Ishikawa (cell line): ENCODE results near the gene SYNE3.

Experiments used
- CEBPB ChIP-seq: IDR thresholded peaks from 2 replicates; pipeline ENCODE4 v1.6.1; 2012
- CREB1 ChIP-seq: IDR thresholded peaks from 2 replicates; pipeline ENCODE4 v1.6.1; 2012; ENCODE audit warnings: low read depth
- EGR1 ChIP-seq: IDR thresholded peaks from 2 replicates; pipeline ENCODE4 v1.6.1; 2012
- EP300 ChIP-seq: IDR thresholded peaks from 2 replicates; pipeline ENCODE4 v1.6.1; 2012; ENCODE audit warnings: borderline replicate concordance
- FOXM1 ChIP-seq: IDR thresholded peaks from 2 replicates; pipeline ENCODE4 v1.6.1; 2012; ENCODE audit warnings: low read depth, borderline replicate concordance
- NFIC ChIP-seq: IDR thresholded peaks from 2 replicates; pipeline ENCODE4 v1.6.1; 2012
- RAD21 ChIP-seq: IDR thresholded peaks from 2 replicates; pipeline ENCODE4 v1.6.1; 2012; ENCODE audit warnings: low read depth
- TAF1 ChIP-seq: IDR thresholded peaks from 2 replicates; pipeline ENCODE4 v1.6.1; 2012; ENCODE audit warnings: low read depth, mild to moderate bottlenecking
- TCF12 ChIP-seq: IDR thresholded peaks from 2 replicates; pipeline ENCODE4 v1.6.1; 2012; ENCODE audit warnings: low read depth
- TEAD4 ChIP-seq: IDR thresholded peaks from 2 replicates; pipeline ENCODE4 v1.6.1; 2012
- YY1 ChIP-seq: IDR thresholded peaks from 2 replicates; pipeline ENCODE4 v1.6.1; 2012; ENCODE audit warnings: low read depth
- ZBTB7A ChIP-seq: IDR thresholded peaks from 2 replicates; pipeline ENCODE4 v1.6.1; 2012; ENCODE audit warnings: low read depth
- TF ChIP-seq, protein P1 (sequence below): IDR thresholded peaks from 2 replicates; pipeline ENCODE4 v1.6.1; 2012
- TF ChIP-seq, protein P2 (sequence below): IDR thresholded peaks from 2 replicates; pipeline ENCODE4 v1.6.1; 2012
- TF ChIP-seq, protein P3 (sequence below): IDR thresholded peaks from 2 replicates; pipeline ENCODE4 v1.6.1; 2012; ENCODE audit warnings: low read depth, mild to moderate bottlenecking

Gene SYNE3

DNA sequence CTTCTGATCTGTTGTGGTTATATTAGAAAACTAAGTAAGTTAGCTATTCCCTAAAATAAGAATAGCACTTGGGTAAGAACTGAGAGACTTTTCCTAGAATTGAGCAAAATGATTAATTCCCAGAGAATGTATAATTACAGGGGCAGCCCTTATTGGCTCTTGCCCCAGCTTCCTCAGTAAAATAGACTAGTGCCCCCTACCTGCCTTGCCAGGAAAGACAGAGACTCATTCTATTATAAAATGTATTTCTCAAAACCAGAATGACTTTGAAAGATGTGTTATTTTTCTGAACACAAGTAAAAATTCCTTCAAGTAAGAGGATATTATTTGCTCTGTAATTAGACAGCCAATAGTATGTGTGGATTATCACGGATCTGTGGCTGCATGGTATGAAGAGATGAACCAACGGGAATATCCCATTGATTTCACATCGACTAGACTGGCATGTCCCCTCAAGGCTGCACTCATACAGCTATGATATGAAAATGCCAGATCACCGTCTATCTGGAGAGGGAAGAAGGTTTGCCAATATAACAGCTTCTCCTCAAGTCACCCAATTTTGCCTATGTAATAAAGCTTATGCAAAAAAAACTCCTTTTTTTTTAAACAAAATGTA, 11.0 kb upstream of the SYNE3 start:
- TF ChIP-seq RAD21, result peak; percentile 68
- no peak for TF ChIP-seq TEAD4

DNA sequence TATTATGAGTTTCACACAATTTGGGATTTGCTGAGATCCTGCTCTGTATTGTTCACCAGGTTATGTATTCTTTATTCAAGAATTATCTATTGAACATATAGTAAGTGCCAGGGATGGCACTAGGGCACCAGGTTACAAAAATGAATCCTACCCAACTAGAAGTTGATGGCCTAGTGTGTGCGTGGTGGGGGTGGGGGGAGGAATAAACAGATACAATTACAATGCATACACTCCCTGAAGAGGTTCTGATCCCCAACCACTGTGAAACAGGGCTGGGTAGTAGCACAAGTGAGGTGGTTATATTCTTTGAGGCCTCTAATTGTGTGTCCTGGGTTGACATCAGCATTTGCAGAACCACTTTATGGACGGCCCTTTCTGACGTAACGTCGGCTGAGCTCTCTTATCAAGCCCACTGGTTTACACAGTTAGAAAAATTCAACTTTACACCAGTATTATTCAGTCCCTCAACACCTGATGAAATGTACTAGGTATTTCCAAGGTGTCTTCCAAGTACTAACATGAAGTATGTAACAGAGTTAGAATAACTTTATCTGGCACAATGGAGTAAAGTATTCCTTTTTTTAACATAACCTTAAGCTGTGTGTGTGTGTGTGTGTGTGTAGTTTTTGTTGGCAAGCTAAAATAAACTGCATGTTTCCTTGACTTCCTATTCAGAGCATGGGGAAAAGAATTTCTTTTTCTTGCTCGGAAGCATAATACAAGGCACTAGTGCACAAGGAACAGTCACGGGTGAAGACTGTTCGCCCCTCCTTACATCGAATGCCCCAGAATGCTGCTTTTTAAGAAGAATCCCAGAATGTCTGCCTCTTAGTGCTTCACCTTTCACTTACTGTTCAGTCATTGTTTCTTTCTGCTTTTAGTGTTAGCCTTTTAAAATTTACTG, 10.3 kb upstream of the SYNE3 start:
- no peak for TF ChIP-seq CEBPB
- no peak for TF ChIP-seq TEAD4

DNA sequence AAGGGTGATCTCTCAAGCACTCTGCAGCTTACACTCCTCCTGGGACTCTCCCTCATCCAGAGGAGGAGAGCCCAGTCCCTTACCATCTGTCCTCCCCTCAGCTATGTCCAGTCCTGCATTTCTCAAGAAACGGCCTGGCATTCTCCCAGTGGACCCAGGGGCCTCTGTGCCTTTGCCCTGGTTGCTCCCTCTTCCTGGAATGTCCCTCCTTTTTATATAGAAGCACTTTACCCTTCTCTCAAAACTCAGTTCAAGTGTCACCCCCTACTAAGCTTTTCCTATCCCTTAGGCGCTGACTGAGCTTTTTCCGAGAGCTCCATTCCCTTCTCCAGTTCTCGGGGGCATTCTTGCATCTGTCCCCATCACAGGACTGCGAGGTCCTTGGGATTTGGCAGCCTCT, 9.5 kb upstream of the SYNE3 start:
- TF ChIP-seq, protein P1, sequence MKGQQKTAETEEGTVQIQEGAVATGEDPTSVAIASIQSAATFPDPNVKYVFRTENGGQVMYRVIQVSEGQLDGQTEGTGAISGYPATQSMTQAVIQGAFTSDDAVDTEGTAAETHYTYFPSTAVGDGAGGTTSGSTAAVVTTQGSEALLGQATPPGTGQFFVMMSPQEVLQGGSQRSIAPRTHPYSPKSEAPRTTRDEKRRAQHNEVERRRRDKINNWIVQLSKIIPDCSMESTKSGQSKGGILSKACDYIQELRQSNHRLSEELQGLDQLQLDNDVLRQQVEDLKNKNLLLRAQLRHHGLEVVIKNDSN, result no peak
- TF ChIP-seq CEBPB, result no peak
- no peak for TF ChIP-seq EP300
- TF ChIP-seq TAF1, result no peak
- TF ChIP-seq YY1, result no peak
- no peak for TF ChIP-seq NFIC
- no peak for TF ChIP-seq RAD21

DNA sequence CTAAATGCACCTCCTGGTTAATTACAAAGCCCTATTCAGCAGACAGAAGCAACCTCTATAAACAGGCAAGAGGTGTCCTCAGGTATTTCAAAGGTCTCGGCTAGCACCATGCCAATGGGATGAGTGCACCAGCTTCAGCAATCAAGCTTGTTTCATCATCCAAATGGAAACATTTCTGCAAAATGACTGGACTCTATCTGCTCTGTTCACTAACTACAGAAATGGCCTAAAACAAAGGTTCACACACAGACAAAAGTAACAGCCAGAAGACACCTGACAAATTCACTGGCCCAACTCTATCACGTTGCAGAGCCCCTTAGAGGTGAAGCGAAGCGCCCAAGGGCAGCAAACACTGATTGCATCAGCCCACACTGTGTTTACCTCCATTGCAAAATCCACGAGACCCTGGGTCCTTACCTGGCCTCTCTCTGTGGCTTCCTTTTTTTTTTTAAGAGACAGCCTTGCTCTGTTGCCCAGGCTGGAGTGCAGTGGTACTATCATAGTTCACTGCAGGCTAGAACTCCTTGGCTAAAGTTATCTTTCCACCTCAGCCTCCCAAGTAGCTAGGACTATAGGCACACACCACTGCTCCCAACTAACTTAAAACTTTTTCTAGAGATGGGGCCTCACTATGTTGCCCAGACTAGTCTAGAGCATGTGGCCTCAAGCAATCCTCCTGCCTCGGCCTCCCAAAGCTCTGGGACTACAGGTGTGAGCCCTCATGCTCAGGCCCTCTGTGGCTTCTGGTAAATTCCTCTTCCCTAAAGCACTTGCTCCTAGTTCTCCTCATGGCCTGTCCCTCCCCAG, 8.5 kb upstream of the SYNE3 start:
- TF ChIP-seq ZBTB7A (no peak), TAF1 (no peak), TEAD4 (no peak), CEBPB (no peak), EP300 (no peak), TCF12 (no peak), NFIC (no peak), EGR1 (no peak), YY1 (no peak), CREB1 (no peak), FOXM1 (no peak)
- TF ChIP-seq, protein P2, sequence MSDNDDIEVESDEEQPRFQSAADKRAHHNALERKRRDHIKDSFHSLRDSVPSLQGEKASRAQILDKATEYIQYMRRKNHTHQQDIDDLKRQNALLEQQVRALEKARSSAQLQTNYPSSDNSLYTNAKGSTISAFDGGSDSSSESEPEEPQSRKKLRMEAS, result no peak
- TF ChIP-seq, protein P1, result no peak
- TF ChIP-seq, protein P3, sequence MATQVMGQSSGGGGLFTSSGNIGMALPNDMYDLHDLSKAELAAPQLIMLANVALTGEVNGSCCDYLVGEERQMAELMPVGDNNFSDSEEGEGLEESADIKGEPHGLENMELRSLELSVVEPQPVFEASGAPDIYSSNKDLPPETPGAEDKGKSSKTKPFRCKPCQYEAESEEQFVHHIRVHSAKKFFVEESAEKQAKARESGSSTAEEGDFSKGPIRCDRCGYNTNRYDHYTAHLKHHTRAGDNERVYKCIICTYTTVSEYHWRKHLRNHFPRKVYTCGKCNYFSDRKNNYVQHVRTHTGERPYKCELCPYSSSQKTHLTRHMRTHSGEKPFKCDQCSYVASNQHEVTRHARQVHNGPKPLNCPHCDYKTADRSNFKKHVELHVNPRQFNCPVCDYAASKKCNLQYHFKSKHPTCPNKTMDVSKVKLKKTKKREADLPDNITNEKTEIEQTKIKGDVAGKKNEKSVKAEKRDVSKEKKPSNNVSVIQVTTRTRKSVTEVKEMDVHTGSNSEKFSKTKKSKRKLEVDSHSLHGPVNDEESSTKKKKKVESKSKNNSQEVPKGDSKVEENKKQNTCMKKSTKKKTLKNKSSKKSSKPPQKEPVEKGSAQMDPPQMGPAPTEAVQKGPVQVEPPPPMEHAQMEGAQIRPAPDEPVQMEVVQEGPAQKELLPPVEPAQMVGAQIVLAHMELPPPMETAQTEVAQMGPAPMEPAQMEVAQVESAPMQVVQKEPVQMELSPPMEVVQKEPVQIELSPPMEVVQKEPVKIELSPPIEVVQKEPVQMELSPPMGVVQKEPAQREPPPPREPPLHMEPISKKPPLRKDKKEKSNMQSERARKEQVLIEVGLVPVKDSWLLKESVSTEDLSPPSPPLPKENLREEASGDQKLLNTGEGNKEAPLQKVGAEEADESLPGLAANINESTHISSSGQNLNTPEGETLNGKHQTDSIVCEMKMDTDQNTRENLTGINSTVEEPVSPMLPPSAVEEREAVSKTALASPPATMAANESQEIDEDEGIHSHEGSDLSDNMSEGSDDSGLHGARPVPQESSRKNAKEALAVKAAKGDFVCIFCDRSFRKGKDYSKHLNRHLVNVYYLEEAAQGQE, result no peak

DNA sequence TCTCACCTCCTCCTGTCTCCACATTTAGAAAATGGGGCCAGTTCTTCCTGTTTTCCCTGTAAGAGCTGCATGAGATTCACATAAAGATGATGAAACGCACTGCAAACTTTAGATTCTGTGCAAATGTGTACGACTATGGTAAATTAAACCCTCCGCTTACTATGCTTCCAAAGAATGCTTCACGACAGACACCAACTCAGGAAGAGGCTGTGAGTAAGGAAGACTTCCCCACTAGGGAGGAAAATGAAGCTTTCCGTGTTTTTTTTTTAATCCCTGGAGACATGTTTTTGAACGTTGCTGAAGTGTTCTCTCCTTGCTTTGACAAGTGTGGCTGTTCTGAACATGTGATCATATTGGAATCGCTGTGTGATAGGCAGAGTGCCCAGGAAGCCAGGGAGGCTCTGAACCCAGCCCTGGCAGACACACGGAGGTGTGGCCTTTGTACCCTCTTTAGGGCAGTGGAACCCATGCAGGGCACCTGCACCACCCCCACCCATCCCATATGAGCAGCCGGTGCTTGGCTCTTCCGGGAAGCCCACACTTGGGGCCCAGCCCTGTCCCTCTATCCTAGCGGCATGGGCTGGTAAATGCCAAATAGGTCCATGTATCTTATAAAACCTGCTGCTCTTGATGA, 7.5 kb upstream of the SYNE3 start:
- TF ChIP-seq FOXM1 (no peak), TCF12 (no peak), RAD21 (no peak), YY1 (no peak), EGR1 (no peak), CEBPB (no peak), TAF1 (no peak), TEAD4 (no peak)
- TF ChIP-seq, protein P1, result no peak

DNA sequence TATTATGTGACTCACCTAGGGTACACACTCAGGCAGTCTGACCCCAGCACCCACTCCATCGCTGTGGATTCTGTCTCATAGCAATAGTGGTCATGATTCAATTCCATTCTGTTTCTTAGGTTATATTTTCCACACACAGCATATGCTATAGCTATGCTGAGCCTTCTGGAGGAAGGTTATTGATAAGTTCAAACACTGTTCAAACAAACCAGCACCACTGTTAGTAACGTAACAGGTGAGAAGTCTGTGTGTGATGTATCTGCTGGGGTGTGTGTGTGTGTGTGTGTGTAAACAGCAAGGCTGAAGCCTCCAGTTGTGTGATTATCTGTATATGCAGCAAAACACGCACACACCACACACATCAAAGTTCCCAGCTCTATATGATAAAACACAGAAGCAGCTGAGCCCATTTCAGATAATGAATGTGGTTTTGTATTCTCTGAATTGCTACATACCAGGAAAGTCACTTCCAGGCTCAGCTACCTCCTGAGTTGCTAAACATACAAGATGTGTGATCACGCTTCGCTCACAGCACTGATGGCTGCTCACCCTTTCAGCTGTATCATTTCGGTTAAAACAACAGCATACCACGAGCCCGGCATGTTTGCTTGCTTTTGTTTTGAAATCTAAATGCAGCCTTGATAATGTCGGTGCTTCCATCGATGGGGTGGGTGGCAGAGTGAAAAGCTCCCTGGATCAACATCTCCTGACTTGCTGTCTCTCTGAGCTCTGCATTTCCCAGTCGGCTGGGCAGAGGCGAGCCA, 6.8 kb upstream of the SYNE3 start:
- TF ChIP-seq CEBPB, result no peak
- TF ChIP-seq, protein P2, result no peak
- no peak for TF ChIP-seq FOXM1
- no peak for TF ChIP-seq ZBTB7A
- no peak for TF ChIP-seq YY1
- TF ChIP-seq, protein P1, result no peak
- no peak for TF ChIP-seq TEAD4
- TF ChIP-seq, protein P3, result no peak
- no peak for TF ChIP-seq EGR1
